Retinal pigment epithelial cell (primary cell): Measurements from ENCODE around the gene HUS1.

Experiments
- DNase-seq: peaks from one replicate; pipeline ENCODE4 v3.0.0-alpha.2; 2010; ENCODE audit warnings: low read depth
- H3K4me3 ChIP-seq: 2 replicates; pipeline ENCODE4 v1.5.1; 2011; ENCODE audit warnings: mild to moderate bottlenecking, low read length, control low read depth, moderate library complexity
- TF ChIP-seq, protein P1 (sequence below): conservative IDR thresholded peaks from 2 replicates; pipeline ENCODE4 v1.5.1; 2011; ENCODE audit warnings: low read depth, low read length, control low read depth, inconsistent platforms

Gene HUS1

GRCh38 chr7:47979832-47980181 is 392 bp upstream of the HUS1 start:
- H3K4me3 ChIP-seq = peak overlapping the region; percentile 88
- no peak for DNase-seq
- TF ChIP-seq, protein P1, sequence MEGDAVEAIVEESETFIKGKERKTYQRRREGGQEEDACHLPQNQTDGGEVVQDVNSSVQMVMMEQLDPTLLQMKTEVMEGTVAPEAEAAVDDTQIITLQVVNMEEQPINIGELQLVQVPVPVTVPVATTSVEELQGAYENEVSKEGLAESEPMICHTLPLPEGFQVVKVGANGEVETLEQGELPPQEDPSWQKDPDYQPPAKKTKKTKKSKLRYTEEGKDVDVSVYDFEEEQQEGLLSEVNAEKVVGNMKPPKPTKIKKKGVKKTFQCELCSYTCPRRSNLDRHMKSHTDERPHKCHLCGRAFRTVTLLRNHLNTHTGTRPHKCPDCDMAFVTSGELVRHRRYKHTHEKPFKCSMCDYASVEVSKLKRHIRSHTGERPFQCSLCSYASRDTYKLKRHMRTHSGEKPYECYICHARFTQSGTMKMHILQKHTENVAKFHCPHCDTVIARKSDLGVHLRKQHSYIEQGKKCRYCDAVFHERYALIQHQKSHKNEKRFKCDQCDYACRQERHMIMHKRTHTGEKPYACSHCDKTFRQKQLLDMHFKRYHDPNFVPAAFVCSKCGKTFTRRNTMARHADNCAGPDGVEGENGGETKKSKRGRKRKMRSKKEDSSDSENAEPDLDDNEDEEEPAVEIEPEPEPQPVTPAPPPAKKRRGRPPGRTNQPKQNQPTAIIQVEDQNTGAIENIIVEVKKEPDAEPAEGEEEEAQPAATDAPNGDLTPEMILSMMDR = no peak

DNA sequence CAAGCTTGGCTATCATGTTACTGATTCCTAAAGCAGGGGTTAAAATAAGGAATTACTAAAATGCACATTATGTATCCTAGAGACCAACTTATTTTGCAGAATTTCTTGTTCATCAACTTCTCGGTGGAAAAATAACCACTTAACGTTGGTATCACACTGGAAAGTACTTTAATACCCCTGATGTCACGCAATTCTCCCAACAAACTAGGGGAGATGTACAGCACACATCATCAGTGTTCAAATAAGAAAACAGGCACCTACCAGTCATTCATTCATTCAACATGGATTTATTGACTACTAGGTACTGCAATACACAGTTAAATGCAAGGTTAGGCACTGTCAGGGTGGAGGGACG is 648 bp downstream of the HUS1 start:
- no peak for DNase-seq
- peak overlapping the region; percentile 88 for H3K4me3 ChIP-seq
- TF ChIP-seq, protein P1 = no peak

DNA sequence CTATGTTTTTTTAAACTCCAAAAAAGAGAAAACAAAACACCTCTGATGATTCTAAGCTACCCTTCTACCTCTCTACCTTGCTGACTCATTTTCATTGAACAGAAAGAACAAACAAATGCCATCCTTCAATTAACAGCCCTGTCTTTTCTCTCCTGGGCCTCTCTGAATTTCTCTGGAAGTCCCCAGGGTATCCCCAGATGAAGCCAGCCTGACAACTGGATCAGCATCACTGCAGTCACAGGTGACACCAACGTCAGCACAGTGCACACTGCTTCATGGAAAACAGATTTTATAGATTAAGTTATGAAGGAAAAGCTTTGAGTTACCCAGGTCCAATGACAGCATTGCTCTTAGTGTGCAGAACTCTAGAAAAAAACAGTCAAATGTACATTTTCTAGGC is 5.7 kb downstream of the HUS1 start:
- no peak for DNase-seq
- TF ChIP-seq, protein P1 = no peak
- H3K4me3 ChIP-seq = no peak overlapping the region

DNA sequence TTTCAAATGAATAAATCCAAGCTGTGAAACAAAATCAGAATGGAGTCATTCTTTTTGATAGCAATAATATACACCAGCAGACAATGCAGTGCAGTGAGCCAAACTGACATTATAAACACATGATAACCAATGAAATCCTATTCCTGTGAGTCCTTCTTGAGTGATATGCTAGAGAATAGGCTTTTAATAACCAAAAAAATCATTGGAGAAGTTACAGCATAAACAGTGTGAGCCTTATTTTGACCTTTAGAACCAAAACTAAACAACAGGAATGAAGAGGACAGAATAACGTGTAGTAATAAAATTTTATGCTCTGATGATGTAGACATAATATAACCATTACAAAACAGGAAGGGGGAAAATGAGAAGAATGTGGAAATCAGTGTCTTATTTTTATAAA is 8.7 kb downstream of the HUS1 start:
- TF ChIP-seq, protein P1 = no peak
- H3K4me3 ChIP-seq = no peak overlapping the region
- no peak for DNase-seq

GRCh38 chr7:47968847-47969774 is 10.3 kb downstream of the HUS1 start:
- peak; percentile 39 for DNase-seq
- H3K4me3 ChIP-seq = no peak overlapping the region
- TF ChIP-seq, protein P1 = peak; percentile 99

- no peak overlapping the region for H3K4me3 ChIP-seq
- no peak for DNase-seq
- TF ChIP-seq, protein P1 = no peak
Observed at GRCh38 chr7:47967708-47968107, 11.7 kb downstream of the HUS1 start.

- DNase-seq = no peak
- TF ChIP-seq, protein P1 = no peak
- H3K4me3 ChIP-seq = no peak overlapping the region
Observed at GRCh38 chr7:47967123-47967522, 12.3 kb downstream of the HUS1 start.
